Brain pericyte (primary cell): Measurements from ENCODE around the gene KLHDC7A.

ENCODE experiments used
- DNase-seq: peaks from one replicate; pipeline ENCODE4 v3.0.0-alpha.2; 2012; ENCODE audit warnings: low read depth, low spot score

Gene KLHDC7A

DNA sequence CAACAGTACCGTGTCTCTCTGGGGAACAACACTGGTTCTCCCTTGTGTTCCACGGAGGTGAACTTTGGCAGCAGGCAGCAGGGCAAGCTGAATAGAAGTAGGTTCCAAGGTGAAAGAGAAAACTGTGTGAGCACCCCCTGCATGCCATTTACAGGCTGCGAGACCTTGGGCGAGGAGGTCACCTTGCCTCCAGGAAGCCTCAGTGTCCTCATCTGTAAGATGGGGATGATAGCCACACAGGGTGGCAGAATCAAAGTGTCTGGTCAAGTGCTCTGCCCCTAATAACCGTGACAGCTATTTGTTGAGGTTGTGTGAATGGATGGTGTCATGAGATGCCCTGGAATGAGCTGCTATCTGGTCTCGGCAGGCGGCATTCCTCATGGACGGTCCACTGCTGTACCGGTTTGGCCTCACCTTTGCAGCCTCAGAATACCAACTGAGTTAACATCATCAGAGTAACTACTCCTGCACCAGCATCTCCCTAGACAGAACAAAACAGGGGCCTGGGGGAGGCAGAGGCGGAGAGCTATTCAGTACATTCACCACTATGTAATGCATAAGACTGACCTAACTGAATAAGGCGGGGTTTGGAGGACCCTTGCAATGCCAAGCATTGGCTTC, 7.4 kb upstream of the KLHDC7A start:
- no peak for DNase-seq

- DNase-seq: no peak
Observed at GRCh38 chr1:18474559-18475175, 6.1 kb upstream of the KLHDC7A start.

DNA sequence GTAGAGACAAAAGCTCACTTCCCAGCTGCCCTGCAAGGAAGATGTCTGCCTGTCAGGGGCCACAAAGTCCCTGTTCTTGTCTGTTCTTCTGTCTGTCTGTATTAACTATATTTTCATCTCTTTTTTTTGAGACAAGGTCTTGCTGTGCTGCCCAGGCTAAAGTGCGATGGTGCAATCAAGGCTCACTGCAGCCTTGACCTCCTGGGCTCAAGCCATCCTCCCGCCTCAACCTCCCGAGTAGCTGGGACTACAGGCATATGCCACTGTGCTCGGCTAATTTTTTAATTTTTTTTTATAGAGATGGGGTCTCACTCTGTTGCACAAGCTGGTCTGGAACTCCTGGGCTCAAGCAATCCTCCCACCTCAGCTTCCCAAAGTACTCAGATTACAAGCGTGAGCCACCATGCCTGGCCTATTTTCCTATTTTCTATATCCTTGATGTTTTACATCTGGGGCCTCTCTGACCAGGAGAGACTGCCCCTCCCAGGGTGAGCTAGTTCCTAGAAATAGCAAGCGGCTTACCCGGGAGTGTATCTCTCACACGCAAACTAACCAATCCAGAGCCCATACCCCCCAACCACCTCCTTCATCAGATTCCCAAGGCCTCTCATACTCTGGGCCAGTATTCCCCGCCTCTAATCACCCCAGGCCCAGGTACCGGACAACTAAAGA, 5.4 kb upstream of the KLHDC7A start:
- no peak for DNase-seq

GRCh38 chr1:18479454-18479853, 1.3 kb upstream of the KLHDC7A start:
- no peak for DNase-seq

DNA sequence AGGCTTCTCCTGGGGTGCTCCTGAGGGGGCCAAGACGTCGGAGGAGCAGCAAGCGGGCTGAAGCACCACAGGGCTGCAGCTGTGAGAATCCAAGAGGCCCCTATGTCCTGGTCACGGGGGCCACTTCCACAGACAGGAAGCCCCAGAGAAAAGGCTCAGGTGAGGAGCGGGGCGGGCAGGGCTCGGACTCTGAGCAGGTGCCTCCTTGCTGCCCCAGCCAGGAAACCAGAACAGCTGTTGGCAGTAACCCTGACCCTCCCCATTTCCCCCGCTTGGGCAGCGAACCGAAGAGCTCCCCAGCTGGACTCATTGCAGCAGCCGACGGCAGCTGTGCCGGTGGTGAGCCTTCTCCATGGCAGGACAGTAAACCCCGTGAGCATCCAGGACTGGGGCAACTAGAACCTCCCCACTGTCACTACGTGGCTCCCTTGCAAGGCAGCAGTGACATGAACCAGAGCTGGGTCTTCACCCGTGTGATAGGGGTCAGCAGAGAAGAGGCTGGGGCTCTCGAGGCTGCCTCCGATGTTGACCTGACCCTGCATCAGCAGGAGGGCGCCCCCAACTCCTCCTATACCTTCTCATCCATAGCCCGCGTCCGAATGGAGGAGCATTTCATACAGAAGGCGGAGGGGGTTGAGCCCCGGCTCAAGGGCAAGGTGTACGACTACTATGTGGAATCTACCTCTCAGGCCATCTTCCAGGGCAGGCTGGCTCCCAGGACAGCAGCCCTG, 625 bp downstream of the KLHDC7A start:
- no peak for DNase-seq

DNA sequence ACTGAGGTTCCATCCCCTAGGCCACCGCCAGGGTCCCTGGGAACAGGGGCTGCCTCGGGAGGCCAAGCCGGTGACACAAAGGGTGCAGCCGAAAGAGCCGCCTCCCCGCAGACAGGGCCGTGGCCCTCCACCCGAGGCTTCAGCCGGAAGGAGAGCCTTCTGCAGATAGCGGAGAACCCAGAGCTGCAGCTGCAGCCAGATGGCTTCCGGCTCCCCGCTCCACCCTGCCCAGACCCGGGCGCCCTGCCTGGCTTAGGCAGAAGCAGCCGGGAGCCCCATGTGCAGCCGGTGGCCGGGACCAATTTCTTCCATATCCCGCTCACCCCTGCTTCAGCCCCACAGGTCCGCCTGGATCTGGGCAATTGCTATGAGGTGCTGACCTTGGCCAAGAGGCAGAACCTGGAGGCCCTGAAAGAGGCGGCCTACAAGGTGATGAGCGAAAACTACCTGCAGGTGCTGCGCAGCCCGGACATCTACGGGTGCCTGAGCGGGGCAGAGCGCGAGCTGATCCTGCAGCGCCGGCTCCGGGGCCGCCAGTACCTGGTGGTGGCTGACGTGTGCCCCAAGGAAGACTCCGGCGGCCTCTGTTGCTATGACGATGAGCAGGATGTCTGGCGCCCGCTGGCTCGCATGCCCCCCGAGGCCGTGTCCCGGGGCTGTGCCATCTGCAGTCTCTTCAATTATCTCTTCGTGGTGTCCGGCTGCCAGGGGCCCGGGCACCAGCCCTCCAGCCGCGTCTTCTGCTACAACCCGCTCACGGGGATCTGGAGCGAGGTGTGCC, 1.4 kb downstream of the KLHDC7A start:
- no peak for DNase-seq

GRCh38 chr1:18482721-18483425, 2.1 kb downstream of the KLHDC7A start:
- no peak for DNase-seq

GRCh38 chr1:18484276-18484675, 3.5 kb downstream of the KLHDC7A start:
- no peak for DNase-seq

DNA sequence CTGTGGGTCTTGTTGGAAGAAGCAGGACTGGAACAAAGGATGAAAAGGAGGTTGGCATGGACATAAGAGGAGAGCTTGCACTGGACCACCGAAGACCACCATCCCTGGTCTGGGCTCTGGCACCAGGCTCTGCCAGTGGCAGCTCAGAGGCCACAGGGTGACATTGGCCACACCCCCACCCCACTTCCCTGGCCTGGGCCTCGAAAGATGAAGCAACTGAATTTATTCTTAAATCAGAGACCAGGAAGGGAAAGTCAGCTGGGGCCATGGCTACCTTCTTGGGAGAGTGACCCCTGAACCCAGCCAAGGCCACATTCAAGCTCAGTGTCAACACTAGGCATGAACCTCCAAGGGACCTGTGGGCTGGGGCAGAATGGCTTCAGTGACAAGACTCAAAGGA, 4.0 kb downstream of the KLHDC7A start:
- DNase-seq: no peak

- no peak for DNase-seq
Observed at GRCh38 chr1:18485227-18485626, 4.5 kb downstream of the KLHDC7A start.

DNA sequence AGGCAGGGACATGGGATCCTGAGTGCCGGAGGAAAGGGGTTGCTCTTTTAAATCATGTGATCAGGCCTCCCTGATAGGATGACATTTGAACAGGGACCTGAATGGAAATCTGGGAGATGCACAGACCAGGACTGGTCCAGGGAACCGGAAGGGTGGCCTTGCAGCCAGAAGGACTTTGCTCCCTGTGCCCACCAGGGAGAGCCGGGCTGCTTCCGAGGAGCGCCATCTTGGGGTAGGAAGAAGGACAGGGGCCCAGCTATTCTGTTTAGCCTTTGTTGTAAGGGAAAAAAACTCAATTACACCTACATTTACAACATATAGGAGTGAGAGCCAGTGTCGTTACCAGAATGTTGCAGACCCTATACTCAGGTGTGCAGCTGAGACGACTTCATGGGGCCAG, 5.5 kb downstream of the KLHDC7A start:
- DNase-seq: no peak

DNA sequence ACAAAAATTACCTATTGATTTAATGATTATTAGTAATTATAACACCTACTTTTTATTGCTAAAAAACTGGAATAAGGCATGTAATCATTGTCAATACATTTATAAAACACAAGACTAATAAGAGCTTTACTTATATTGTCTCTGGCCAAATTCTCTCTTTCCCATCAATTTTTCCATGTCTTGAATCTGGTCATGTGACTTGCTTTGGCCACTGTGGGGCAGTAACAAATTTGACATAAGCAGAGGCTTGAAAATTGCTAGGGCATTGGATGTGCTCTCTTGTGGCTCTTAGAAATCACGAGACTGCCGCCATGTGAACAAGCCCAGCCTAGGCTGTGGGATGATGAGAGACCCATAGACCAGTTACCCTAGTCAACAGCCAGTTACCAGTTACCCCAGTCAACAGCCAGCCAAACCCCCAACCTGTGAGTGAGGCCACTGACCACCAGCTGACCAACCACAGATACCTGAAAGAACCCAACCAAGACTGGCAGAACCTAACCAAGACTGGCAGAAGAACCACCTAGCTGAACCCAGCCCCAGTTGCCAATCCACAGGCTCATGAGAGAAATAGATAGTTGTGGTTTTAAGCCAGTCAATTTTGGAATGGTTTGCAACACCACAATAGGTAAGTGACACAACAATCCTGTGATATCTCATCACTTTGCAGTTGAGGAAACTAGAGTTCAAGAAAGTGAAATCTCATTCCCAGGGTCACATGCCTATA, 8.8 kb downstream of the KLHDC7A start:
- no peak for DNase-seq

GRCh38 chr1:18491168-18491567, 10.4 kb downstream of the KLHDC7A start:
- DNase-seq: no peak

GRCh38 chr1:18494304-18494703, 13.6 kb downstream of the KLHDC7A start:
- DNase-seq: no peak

DNA sequence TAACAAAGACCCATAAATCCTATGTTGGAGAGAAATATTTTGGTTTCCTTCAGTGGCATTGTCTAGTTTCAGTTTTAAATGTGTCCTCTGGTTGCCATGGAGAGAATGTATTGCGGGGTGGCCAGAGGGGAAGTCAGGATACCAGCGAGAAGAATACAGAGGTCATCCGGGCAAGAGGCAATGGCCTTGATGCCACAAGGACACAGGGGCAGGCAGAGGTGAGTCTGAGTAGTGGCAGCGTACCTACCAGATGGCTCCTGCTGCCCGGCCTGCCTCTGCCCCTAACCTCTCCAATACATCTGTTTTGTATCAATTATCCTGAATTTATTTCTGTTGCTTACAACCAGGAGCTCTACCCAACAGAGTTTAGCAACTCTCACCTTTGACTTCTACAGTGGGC, 14.9 kb downstream of the KLHDC7A start:
- DNase-seq: no peak

GRCh38 chr1:18496056-18496455, 15.3 kb downstream of the KLHDC7A start:
- no peak for DNase-seq

GRCh38 chr1:18496497-18497235, 15.9 kb downstream of the KLHDC7A start:
- no peak for DNase-seq

DNA sequence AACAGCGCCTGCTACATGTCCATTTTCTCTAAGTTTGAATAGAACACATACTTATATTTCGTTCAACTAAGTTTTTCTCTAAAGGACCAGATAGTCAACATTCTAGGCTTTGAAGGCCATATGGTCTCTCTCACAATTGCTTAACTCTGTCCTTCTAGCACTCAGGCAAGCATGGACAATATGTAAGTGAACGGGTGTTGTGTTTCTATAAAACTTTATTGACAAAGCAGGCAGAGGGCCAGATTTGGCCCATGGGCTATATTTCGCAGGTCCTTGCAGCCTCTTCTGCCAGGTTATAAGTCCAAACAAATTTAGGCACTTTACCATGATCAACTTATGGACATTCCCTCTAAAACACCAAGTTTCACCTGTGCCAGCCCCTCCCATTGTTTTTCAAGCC, 21.1 kb downstream of the KLHDC7A start:
- DNase-seq: no peak

DNA sequence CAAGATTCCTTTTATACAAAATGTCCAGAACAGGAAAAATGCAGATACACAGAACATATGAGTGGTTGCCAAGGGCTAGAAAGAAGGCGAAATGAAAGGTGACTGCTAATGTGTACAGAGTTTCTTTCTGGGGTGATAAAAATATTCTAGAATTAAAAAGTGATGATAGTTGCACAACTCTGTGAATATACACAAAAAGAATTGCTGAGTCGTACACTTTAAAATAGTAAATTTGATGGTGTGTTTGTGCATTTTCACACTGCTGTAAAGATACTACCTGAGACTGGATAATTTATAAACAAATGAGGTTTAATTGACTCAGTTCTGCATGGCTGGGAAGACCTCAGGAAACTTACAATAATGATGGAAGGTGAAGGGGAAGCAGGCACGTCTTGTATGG, 23.9 kb downstream of the KLHDC7A start:
- no peak for DNase-seq

- no peak for DNase-seq
Observed at GRCh38 chr1:18505666-18506065, 24.9 kb downstream of the KLHDC7A start.
